ENCODE measurements around the gene KPNB1.

The KPNB1 gene

DNA sequence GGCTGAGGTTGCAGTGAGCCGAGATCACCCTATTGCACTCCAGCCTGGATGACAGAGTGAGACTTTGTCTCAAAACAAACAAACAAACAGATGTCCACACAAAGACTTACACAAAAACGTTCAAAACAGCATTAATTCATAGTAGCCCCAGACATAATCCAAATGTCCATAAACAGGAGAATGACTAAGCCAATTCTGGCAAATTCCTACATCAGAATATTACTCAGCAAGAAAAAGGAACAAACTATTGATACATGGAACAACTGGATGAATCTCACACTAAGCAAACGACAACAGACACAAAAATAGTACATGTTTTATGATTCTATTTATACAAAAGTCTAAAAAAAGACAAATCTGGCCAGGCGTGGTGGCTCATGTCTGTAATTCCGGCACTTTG is 10.8 kb upstream of the KPNB1 start:
- DNase-seq: no peak

DNA sequence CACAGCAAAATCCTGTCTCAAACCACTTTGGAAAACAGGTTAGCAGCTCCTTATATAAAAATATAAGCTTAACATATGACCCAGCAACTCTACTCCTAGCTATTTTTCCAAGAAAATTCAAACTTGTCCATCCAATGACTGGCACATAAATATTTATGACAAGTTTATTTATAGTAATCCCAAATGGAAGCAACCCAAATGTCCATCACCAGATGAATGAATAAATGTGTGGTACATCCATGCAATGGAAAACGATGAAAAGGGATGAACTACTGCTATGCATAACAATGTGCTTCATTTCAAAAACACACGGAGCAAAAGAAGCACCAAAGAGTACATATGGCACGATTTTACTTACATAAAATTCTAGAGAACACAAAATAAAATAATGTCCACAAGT is 9.6 kb upstream of the KPNB1 start:
- DNase-seq: no peak

DNA sequence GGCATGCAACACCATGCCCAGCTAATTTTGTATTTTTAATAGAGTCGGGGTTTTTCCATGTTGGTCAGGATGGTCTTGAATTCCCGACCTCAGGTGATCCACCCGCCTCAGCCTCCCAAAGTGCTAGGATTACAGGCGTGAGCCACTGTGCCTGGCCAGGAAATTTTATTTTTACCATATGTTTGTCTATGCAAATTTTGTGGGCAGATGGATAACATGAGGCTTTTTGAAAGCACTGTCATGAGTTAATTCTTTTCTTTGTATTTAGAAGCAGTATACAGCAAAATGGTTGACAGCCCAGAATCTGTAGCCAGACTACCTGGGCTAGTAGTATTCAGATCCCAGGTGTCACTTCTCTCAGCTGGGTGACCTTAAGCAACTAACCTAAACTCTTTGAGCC is 8.5 kb upstream of the KPNB1 start:
- DNase-seq: no peak

DNA sequence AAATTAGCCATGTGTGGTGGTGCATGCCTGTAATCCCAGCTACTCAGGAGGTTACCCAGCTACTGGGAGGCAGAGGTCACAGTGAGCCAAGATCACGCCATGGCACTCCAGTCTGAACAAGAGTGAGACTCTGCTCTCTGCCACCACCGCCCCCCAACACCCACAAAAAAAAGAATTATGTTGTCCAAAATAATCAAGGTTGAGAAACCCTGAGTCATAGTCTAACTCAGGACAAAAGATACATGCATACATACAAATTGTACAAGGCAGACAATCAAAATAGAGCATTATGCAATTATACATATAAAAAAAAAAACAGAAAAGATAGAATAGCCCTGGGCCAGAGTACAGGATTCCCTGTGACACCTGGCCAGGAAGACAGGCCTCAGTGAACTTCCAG is 6.6 kb upstream of the KPNB1 start:
- no peak for DNase-seq

DNA sequence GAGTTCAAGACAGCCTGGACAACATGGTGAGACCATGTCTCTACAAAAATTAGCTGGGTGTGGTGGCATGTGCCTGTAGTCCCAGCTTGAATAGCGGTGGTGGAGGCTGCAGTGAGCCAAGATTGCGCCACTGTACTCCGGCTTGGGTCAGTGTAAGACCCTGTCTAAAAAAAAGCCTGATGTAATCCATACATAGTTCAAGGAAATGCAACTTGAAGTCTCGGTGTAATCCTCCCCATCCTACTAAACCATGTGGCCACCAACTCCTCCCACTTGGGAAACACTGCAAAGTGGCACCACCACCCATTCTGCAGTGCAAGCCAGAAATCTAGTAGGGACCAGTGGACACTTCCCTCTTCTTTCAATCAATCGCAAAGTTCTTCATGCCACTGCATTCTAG is 5.4 kb upstream of the KPNB1 start:
- no peak for DNase-seq

DNA sequence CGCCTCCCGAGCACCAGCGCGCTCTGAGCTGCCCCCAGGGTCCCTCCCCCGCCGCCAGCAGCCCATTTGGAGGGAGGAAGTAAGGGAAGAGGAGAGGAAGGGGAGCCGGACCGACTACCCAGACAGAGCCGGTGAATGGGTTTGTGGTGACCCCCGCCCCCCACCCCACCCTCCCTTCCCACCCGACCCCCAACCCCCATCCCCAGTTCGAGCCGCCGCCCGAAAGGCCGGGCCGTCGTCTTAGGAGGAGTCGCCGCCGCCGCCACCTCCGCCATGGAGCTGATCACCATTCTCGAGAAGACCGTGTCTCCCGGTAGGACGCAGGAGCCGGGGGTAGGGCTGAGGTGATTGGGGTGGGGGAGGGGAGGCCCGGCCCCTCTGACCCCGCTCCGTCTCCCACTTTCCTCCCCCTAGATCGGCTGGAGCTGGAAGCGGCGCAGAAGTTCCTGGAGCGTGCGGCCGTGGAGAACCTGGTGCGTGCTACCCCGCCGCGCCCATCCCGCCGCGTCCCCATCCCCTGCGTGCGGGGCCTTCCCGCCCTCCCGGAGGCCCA is 329 bp downstream of the KPNB1 start:
- no peak for DNase-seq

DNA sequence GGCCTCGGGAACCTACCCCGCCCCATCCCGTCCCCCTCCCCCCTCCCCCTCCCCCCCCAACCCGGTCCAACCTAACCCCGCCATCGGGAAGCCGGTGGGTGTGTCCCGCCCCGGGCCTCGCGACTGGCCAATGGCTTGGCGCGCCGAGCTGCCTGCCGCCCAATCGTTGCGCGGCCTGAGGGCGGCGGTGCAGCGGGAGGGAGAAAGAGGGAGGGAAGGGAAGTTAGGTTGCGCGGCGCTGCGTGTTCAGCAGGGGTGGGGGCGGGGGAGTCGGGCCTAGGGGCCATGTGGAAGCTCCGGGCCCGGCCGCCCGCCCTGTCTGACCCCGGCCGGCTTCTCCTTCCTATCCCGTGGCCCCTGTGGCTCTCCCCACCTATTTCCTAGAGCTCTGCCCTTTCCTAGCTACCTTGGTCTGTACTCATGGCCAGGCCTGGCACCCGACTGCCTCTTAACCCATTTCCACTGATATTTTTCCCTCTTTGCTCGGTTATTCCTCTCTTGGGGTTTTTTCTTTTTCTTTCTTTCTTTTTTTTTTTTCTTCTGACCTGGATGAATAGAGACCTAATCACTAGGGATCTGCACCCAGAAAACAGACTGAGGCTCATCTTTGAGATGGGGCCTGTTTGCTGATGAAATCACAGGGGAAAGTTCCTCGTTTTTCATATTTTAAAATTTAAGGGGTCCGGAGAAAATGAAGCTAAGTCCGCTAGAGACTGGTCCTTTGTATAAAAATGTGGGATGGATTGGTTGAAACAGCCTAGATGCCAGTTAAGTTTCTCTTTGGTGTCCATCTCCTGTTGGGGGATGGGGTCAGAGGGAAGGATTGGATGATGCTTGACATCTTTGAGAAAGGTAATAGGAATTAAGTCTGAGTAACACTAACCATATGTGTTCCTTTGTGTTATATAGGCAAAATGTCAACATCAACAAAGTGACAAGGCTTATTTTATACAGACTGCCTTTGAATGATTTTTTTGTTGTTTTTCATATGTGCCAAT is 1.1 kb downstream of the KPNB1 start:
- DNase-seq: peak; percentile 95

DNA sequence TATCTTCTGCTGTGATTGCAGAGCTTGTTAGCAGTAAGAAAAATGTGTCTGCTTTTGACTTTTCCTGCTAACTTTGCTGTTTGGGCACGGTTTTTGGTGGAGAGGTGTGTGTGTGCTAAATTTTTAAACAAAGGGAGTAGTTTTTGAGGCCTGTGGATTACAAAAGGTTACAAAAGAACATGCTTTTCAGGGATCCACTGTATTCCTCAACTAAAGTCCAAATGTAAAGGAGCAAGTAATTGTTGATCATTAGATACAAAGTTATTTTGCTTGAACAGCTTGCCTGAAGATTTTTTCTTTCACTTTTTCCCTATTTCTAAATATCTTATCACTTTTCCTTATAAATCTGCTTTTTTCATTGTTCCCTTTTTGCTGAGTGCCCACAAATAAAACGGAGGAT is 2.0 kb downstream of the KPNB1 start:
- DNase-seq: no peak

DNA sequence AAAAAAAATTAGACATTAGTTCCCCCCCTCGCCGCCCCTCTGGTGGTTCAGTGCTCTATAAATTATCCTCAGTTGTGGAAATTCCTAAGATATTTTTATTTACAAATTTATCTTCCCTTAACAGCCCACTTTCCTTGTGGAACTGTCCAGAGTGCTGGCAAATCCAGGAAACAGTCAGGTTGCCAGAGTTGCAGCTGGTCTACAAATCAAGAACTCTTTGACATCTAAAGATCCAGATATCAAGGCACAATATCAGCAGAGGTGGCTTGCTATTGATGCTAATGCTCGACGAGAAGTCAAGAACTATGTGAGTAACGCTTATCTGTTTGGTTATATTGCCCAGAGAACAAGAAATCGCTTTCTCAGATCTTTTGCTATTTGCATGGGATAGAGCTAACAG is 2.9 kb downstream of the KPNB1 start:
- no peak for DNase-seq

DNA sequence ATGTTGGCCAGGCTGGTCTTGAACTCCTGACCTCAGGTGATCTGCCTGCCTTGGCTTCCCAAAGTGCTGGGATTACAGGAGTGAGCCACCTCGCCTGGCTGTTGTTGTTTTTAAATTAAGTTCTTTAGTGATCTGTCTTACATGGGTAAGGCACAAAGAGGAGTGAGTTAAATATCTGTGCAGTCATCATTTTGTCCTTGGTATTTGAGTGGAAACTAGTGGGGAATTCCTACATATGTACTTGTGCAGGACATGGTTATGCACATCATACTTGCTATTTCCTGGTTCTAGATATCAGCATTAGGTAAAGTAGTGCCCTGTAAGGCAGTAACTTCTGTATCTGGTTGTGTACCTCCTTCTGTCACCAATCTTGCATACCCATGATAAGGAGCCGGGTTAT is 3.7 kb downstream of the KPNB1 start:
- DNase-seq: no peak

DNA sequence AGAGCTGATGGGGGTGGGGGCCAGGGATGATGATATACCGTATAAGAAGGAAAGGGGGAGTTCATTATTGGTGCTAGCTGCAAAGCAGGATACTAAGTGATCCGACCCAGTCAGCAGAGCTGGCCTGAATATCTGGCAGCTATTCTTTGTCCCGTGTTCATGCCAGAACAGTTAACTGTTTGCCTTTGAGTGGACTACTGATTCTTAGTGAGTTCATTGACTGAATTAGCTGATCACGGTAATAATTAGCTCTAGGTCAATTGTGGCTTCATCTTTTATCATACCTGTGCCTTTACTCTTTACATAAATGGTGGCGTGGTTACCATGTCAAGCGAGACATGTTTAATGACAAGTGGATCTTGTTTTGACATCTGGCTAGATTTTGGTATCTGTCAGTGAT is 5.3 kb downstream of the KPNB1 start:
- no peak for DNase-seq

DNA sequence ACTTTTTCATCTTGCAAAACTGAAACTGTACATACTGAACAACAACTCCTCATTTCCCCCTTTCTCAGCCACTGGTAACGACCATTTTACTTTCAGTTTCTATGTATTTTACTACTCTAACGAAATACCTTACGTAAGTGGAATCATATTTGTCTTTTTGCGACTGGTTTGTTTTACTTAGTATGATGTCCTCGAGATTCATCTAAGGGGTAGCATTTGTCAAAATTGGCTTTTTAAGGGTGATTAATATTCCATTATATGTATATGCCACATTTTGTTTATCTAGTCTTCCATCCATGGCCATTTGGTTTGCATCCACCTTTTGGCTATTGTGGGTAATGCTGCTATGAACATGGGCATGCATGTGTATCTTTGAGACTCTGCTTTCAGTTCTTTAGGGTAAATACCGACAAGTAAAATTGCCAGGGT is 10.4 kb downstream of the KPNB1 start:
- DNase-seq: no peak

DNA sequence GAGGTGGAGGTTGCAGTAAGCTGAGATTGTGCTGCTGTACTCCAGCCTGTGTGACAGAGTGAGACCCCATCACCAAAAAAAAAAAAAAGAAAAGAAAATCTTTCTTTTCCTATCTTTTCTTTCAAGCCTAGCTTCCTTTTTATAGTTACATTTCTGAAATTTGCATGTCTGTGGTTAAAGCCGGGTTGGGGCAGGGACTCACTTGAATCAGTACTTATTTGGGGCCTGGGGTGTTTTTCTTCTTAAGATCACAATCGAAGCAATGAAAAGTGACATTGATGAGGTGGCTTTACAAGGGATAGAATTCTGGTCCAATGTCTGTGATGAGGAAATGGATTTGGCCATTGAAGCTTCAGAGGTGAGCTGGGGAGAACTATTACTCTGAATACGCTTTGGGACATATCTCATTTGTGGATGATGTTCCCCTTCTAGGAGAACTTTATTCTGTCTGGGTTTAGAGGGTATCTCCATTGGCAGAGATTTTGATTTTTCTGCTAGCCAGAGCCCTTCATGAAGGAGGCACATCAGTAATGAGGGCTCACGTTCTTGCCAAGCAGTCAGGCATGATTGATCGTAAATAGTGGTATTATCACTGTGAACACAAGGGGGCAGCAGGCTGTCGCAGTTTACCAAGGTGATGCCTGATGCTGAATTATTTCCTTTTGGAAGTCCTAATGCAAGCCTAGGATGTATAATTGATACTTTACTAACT is 14.3 kb downstream of the KPNB1 start:
- DNase-seq: peak; percentile 53

DNA sequence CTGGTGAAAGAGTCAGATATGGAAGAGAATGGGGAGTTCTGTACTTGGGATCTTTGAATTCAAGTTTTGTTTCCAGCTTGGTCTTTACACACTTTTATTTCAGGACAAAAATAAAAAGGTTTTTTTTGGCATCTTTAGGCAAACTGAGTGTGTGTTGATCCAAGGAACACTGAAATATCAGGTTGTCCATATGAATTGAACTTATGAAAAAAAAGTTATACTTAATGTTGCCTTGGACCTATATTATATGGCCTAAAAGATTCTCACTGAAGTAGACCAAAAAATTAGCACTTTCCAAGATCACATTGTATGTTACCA is 14.9 kb downstream of the KPNB1 start:
- DNase-seq: no peak

DNA sequence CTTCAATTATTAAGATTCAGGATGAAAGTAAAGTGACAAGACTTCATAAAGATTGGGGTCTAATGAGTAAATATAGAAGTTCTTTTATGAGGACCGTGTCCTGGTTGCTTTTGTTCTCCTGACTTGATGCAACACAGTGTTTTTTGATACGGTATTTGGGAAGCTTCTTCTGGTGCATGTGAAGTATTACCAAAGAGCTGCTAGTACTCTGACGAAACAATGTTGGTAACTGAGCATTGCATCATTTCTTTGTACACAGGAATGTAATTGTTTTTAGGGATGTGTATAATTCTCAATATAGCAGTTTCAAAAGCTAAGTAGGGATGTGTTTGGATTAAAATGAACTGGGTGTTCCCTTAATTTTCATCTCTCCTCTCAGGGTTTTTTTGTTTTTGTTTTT is 15.9 kb downstream of the KPNB1 start:
- DNase-seq: no peak

DNA sequence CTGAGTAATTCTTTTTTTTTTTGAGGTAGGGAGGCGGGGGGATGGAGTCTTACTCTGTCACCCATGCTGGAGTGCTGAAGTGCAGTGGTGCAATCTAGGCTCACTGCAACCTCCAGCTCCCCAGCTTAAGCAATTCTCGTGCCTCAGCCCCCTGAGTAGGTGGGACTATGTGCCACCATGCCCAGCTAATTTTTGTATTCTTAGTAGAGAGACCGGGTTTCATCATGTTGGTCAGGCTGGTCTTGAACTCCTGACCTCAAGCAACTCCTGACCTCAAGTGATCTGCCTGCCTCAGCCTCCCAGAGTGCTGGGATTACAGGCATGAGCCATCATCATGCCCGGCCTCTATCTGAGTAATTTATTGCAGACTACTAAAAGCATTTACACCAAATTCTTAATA is 19.4 kb downstream of the KPNB1 start:
- DNase-seq: no peak

DNA sequence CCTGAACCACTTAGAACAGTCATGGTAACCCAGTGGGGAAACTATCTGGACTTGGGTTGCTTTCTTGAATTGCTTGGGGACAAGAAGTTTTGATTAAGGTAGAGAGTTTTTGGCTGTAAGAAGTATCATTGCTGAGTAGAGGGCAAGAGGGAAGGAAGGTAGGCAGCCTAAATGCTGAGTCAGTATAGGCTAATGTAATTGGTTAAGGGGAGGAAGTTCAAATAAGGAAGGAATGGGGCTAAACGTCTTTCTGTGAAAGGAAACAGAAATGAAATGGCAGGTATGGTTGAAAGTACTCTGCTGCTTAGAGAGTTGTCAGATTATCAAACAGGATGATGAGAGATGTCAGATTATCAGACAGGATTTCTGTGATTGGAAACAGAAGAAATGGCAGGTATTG is 20.3 kb downstream of the KPNB1 start:
- no peak for DNase-seq

DNA sequence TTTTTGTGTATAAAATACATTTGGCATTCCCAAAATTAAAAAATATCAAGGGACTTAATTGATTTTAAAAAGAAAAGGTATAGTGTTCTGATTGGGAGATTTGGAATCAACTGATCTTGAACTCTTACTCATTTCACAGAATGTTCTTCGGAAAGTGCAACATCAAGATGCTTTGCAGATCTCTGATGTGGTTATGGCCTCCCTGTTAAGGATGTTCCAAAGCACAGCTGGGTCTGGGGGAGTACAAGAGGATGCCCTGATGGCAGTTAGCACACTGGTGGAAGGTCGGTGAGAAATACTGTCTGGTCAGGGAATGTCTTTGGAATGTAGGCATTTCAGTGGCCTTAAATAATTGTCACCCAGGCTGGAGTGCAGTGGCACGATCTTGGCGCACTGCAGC is 24.8 kb downstream of the KPNB1 start:
- DNase-seq: no peak

DNA sequence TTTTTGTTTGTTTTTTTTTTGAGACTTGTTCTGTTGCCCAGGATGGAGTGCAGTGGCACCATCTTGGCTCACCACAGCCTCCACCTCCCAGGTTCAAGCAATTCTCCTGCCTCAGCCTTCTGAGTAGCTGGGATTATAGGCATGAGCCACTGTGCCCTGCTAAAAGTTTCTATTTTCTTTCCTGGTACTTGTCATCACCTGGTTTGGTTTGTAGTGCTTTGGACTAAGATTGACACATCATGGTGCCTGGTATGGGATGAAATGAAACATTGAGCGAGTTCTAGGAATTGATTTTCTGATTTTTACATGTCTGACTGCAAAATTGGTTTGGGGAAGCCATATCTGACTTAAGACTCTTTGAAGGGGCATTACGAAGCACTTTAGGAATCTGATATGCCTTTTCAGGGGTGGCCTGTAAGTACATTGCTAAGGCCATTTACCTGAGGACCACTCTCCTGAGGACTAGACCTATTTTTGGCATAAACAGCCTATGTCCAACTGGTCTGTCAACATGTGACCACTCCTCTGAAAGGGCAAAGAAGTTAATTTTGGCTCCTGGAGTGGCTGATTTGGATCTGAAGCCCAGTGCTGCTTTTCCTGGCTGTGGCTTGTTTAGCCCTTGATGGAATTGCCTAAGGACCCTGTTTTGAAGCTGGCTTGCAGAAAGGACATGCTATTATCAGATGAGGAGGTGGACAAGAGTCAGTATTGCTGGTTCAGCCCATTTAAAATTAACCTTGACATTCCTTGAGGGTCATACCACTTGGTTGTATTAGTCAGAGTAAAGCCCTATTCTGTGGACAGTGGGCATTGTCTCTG is 25.9 kb downstream of the KPNB1 start:
- DNase-seq: no peak

DNA sequence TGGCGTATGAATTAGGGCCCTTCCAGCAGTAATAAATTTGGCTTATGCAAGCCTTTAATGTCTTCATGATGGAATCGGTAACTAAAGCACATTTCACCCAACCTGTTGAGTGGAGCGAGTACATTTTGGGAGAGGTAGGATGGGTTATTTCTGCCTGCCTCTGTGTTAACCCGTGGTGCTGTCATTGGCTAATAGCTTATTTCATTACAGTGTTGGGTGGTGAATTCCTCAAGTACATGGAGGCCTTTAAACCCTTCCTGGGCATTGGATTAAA is 26.4 kb downstream of the KPNB1 start:
- DNase-seq: no peak

DNA sequence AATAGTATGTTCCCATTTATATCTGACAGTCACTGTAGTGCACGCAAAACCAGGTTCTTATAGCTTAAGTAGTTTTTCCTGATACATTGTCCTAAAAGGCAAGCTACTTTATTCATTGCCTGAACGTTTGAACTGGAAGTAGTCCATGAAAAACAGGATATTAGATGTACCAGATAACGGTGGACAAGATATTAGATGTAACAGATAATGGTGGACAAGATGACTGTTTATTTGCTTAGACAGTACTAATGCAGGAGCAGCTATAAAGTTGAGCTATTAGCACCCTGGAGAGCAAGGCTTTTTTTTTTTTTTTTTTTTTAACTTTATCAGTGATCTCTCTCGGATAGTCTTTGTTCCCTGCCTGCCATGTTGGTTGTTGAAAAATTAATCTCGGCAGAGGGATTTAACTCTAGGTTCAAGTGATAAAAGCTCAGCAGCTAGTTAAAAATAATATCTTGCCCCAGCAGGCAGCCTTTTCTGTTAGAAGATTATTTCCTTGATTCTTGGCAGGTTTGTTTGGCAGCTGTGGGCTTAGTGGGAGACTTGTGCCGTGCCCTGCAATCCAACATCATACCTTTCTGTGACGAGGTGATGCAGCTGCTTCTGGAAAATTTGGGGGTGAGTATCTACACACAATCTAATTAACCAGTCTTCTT is 26.9 kb downstream of the KPNB1 start:
- no peak for DNase-seq

DNA sequence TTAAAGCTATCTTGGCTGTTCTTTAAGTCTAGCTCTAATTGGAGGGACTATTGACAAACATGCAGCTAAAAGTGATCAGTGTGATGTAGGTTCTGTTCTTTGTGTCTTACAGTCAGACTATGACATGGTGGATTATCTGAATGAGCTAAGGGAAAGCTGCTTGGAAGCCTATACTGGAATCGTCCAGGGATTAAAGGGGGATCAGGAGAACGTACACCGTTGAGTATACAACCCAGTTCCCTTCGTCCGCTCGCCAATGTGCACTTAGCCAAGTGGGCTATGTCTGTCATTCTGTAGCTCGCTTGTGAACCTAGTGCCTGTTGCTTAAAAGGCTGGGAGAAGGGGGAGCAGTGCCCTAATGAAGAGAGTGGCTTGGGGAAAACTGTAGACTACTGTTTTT is 28.5 kb downstream of the KPNB1 start:
- no peak for DNase-seq

DNA sequence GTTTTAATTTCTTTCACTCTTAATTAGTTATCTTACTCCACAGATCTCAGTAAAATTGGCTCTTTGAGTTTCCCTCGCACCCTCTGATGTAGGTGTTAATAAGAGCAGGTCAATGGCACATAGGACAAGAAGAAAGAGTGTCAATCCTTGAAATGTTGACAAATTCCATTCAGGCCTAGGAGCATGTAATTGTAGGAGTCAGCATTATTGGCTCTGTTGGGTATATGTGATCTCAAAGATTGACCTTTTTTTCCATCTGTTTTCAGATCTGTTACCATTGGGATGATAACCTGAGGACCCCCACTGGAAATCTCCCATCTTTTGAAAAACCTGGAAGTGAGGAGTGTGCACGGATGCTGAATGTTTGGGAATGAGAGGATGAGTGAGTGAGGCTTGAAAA is 32.4 kb downstream of the KPNB1 start:
- no peak for DNase-seq

All from CD4-positive, alpha-beta T cell treated with Interleukin-15 for 1 hour (primary cell).